ENCODE data around the gene AMH. TPM values are rescaled to one million over a fixed set of nuclear protein-coding genes. Genes with fewer than 3 reads are reported as not detected.

AMH gene
- polyA plus RNA-seq, 2 of the 4 experiments (the other 2 are of a cell fraction): 3.0 to 12.0 TPM

- DNase-seq (ENCODE audit: low read depth in 1 of 2, low spot score in 1 of 2) (no peak), ATAC-seq (no peak), FAIRE-seq (no peak)
- TF ChIP-seq MAX (IDR thresholded peaks at IDR 0.05) (no peak), HES2 (IDR thresholded peaks at IDR 0.05) (no peak), NFE2L2 (conservative IDR thresholded peaks at IDR 0.05; ENCODE audit: low read length) (no peak), SREBF2 (IDR thresholded peaks at IDR 0.05) (no peak), BHLHE40 (IDR thresholded peaks at IDR 0.05; ENCODE audit: low read depth, low read length) (no peak), RNF2 (IDR thresholded peaks at IDR 0.05; ENCODE audit: borderline replicate concordance, low read depth) (no peak), USF2 (IDR thresholded peaks at IDR 0.05) (no peak), ZC3H11A (IDR thresholded peaks at IDR 0.05) (no peak), HOXB5 (CRISPR knock-in tag; IDR thresholded peaks at IDR 0.05) (no peak), MYC (IDR thresholded peaks at IDR 0.05; ENCODE audit: borderline replicate concordance, low read length) (no peak), CHD2 (IDR thresholded peaks at IDR 0.05; ENCODE audit: low read length, partially characterized antibody) (no peak), HEYL (CRISPR knock-in tag; IDR thresholded peaks at IDR 0.05) (no peak), POLR2AphosphoS2 (conservative IDR thresholded peaks at IDR 0.05; ENCODE audit: low read length) (no peak), EP300 (IDR thresholded peaks at IDR 0.05) (no peak), RFX5 (IDR thresholded peaks at IDR 0.05) (no peak), ZNF302 (CRISPR knock-in tag; IDR thresholded peaks at IDR 0.05) (no peak), EHF (CRISPR knock-in tag; IDR thresholded peaks at IDR 0.05) (no peak)
- TF ChIP-seq, protein P1, sequence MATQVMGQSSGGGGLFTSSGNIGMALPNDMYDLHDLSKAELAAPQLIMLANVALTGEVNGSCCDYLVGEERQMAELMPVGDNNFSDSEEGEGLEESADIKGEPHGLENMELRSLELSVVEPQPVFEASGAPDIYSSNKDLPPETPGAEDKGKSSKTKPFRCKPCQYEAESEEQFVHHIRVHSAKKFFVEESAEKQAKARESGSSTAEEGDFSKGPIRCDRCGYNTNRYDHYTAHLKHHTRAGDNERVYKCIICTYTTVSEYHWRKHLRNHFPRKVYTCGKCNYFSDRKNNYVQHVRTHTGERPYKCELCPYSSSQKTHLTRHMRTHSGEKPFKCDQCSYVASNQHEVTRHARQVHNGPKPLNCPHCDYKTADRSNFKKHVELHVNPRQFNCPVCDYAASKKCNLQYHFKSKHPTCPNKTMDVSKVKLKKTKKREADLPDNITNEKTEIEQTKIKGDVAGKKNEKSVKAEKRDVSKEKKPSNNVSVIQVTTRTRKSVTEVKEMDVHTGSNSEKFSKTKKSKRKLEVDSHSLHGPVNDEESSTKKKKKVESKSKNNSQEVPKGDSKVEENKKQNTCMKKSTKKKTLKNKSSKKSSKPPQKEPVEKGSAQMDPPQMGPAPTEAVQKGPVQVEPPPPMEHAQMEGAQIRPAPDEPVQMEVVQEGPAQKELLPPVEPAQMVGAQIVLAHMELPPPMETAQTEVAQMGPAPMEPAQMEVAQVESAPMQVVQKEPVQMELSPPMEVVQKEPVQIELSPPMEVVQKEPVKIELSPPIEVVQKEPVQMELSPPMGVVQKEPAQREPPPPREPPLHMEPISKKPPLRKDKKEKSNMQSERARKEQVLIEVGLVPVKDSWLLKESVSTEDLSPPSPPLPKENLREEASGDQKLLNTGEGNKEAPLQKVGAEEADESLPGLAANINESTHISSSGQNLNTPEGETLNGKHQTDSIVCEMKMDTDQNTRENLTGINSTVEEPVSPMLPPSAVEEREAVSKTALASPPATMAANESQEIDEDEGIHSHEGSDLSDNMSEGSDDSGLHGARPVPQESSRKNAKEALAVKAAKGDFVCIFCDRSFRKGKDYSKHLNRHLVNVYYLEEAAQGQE (IDR thresholded peaks at IDR 0.05): no peak
- TF ChIP-seq, protein P2, sequence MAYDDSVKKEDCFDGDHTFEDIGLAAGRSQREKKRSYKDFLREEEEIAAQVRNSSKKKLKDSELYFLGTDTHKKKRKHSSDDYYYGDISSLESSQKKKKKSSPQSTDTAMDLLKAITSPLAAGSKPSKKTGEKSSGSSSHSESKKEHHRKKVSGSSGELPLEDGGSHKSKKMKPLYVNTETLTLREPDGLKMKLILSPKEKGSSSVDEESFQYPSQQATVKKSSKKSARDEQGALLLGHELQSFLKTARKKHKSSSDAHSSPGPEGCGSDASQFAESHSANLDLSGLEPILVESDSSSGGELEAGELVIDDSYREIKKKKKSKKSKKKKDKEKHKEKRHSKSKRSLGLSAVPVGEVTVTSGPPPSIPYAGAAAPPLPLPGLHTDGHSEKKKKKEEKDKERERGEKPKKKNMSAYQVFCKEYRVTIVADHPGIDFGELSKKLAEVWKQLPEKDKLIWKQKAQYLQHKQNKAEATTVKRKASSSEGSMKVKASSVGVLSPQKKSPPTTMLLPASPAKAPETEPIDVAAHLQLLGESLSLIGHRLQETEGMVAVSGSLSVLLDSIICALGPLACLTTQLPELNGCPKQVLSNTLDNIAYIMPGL (CRISPR knock-in tag; IDR thresholded peaks at IDR 0.05; ENCODE audit: borderline replicate concordance): no peak
- no peaks in the 10 kb centered on the region for H3K9me3 ChIP-seq
- 82% methylated on average over 5 of the region's 14 CpGs for WGBS (ENCODE audit: missing lambda C conversion rate)
- peaks cover 12% of the 10 kb centered on the region; the same call in 2 of the 3 replicates for H3K4me1 ChIP-seq
- H3K4me3 ChIP-seq: no peak overlapping the region
- ChIA-PET CTCF (no interaction called here), POLR2A (no interaction called here)
- H3K27ac ChIP-seq: no peak overlapping the region
- no peak overlapping the region for H3K4me2 ChIP-seq
Measured at GRCh38 chr19:2223959-2224358, 25.2 kb upstream of the AMH start.

- H3K9me3 ChIP-seq: no peaks in the 10 kb centered on the region
- DNase-seq (ENCODE audit: low read depth in 1 of 2, low spot score in 1 of 2): no peak
- H3K4me1 ChIP-seq: peaks cover 12% of the 10 kb centered on the region; the same call in 2 of the 3 replicates
- no peak for ATAC-seq
- ChIA-PET POLR2A (no interaction called here), CTCF (interaction anchor here (0.6 to 1.6 kb wide), 3 partner anchors 11 to 69 kb away, joined by 3 to 4 read pairs (median 4); partner anchors contain the start of gene PLEKHJ1)
- H3K4me3 ChIP-seq: no peak overlapping the region
- H3K4me2 ChIP-seq: no peak overlapping the region
- WGBS (ENCODE audit: missing lambda C conversion rate): 97% methylated on average over 10 of the region's 13 CpGs
- FAIRE-seq: no peak
- no peak overlapping the region for H3K27ac ChIP-seq
- TF ChIP-seq RFX5 (IDR thresholded peaks at IDR 0.05): no peak
- no peak for TF ChIP-seq POLR2AphosphoS2 (conservative IDR thresholded peaks at IDR 0.05; ENCODE audit: low read length)
- TF ChIP-seq BCL3 (IDR thresholded peaks at IDR 0.05): no peak
- TF ChIP-seq ELK1 (IDR thresholded peaks at IDR 0.05; ENCODE audit: low read depth, low read length): no peak
- no peak for TF ChIP-seq ESRRA (IDR thresholded peaks at IDR 0.05; ENCODE audit: borderline replicate concordance, low read length)
- TF ChIP-seq, protein P2 (CRISPR knock-in tag; IDR thresholded peaks at IDR 0.05; ENCODE audit: borderline replicate concordance): no peak
- TF ChIP-seq CHD4 (IDR thresholded peaks at IDR 0.05; ENCODE audit: borderline replicate concordance): no peak
- TF ChIP-seq EHF (CRISPR knock-in tag; IDR thresholded peaks at IDR 0.05): no peak
- TF ChIP-seq CBX8 (IDR thresholded peaks at IDR 0.05): no peak
Measured at GRCh38 chr19:2224754-2225349, 24.3 kb upstream of the AMH start.

Data from A549 (cell line).